DMS114 treated with DMSO at 0.1 percent for 48 hours (cell line): ENCODE results near the gene THSD4.

Source experiments
- DNase-seq: peaks from one replicate; lab custom pipeline; 2025; ENCODE audit not compliant: unreplicated experiment; lab: John Stamatoyannopoulos, UW

THSD4 gene

GRCh38 chr15:71760852-71761251 is 645.6 kb downstream of the THSD4 start:
- DNase-seq = no peak

- no peak for DNase-seq
These were observed 646.4 kb downstream of the THSD4 start for GRCh38 chr15:71761649-71762048.

- DNase-seq = no peak
These were observed 652.9 kb downstream of the THSD4 start for GRCh38 chr15:71768184-71768583.

- DNase-seq = no peak
These were observed 658.1 kb downstream of the THSD4 start for GRCh38 chr15:71773206-71773859.

- DNase-seq = no peak
These were observed 660.6 kb downstream of the THSD4 start for GRCh38 chr15:71775856-71776255.

- no peak for DNase-seq
These were observed 661.0 kb downstream of the THSD4 start for GRCh38 chr15:71776304-71776703.

GRCh38 chr15:71777216-71777943 is 662.1 kb downstream of the THSD4 start:
- no peak for DNase-seq

- DNase-seq = no peak
These were observed 664.0 kb downstream of the THSD4 start for GRCh38 chr15:71779073-71779797.

GRCh38 chr15:71780115-71780976 is 665.1 kb downstream of the THSD4 start:
- peak; percentile 81 for DNase-seq

GRCh38 chr15:71781179-71781964 is 666.1 kb downstream of the THSD4 start:
- no peak for DNase-seq

GRCh38 chr15:71781965-71782265 is 666.6 kb downstream of the THSD4 start:
- DNase-seq = no peak

GRCh38 chr15:71782422-71783165 is 667.3 kb downstream of the THSD4 start:
- no peak for DNase-seq

- DNase-seq = no peak
These were observed 669.4 kb downstream of the THSD4 start for GRCh38 chr15:71784719-71785118.

- DNase-seq = no peak
These were observed 670.7 kb downstream of the THSD4 start for GRCh38 chr15:71785996-71786395.

- no peak for DNase-seq
These were observed 671.4 kb downstream of the THSD4 start for GRCh38 chr15:71786673-71787072.

- no peak for DNase-seq
These were observed 673.6 kb downstream of the THSD4 start for GRCh38 chr15:71788646-71789579.

GRCh38 chr15:71789616-71790015 is 674.3 kb downstream of the THSD4 start:
- DNase-seq = no peak

GRCh38 chr15:71790081-71790480 is 674.8 kb downstream of the THSD4 start:
- no peak for DNase-seq

- DNase-seq = no peak
These were observed 676.7 kb downstream of the THSD4 start for GRCh38 chr15:71791975-71792374.
